GM12801 (cell line): ENCODE data around the gene PRKN.

ENCODE experiments used
- TF ChIP-seq, protein P1 (sequence below): IDR thresholded peaks from one replicate; pipeline ENCODE4 v1.5.1; 2011; ENCODE audit warnings: control low read depth; ENCODE audit not compliant: insufficient read length; ENCODE audit errors: extremely low read depth

The PRKN gene

DNA sequence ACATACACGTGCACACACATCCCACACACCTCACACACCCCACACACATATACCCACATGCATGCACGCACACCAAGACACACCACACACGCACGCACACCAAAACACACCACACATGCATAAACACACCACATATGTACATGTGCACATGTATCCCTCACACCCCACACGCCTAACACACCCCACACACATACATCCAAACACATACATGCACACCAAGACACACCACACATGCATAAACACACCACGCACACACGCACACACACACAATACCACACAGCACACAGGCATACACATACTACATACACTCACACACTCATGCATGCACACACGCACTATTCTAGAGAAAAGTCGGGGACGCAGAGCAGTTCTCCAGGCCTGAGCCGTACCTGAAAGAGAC is 671.5 kb downstream of the PRKN start:
- TF ChIP-seq, protein P1, sequence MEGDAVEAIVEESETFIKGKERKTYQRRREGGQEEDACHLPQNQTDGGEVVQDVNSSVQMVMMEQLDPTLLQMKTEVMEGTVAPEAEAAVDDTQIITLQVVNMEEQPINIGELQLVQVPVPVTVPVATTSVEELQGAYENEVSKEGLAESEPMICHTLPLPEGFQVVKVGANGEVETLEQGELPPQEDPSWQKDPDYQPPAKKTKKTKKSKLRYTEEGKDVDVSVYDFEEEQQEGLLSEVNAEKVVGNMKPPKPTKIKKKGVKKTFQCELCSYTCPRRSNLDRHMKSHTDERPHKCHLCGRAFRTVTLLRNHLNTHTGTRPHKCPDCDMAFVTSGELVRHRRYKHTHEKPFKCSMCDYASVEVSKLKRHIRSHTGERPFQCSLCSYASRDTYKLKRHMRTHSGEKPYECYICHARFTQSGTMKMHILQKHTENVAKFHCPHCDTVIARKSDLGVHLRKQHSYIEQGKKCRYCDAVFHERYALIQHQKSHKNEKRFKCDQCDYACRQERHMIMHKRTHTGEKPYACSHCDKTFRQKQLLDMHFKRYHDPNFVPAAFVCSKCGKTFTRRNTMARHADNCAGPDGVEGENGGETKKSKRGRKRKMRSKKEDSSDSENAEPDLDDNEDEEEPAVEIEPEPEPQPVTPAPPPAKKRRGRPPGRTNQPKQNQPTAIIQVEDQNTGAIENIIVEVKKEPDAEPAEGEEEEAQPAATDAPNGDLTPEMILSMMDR, result no peak

DNA sequence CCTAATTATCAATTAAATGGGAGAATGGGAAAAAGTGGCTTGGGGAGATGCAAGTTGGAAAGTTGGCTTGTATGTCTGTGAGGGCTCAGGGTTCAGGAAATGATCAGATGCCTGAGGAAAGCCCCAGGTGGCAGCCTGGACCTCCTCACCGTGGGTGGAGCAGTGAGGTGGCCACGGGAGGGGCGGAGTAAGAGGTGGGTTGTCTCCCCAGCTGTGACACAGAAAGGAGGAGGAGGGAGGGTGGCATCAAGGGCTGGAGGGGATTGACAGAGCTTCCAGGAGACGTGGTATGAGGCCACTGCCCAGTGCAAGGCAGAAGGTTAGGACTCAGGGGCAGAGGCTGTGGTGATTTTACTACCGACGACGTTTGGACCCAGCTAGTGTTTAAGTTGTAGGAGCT is 672.2 kb downstream of the PRKN start:
- TF ChIP-seq, protein P1, result no peak

DNA sequence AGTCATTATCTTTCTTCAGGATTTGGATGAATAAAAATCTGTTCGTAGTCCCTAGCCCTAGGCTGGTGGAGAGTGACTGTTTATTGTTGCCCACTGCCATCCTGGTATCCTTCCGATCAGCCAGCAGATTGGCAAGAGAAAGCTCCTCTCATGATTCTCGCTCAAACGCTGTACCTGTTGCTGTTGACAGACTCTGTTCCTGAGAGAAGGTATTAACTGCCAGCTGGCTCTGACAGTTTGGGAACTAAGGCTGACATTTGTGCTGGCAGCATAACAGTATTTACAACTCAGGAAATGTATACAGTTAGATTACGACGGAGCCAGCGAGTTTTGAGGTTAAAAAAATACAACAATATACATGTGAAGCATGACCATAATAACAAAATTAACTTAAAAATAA is 674.5 kb downstream of the PRKN start:
- TF ChIP-seq, protein P1, result no peak

DNA sequence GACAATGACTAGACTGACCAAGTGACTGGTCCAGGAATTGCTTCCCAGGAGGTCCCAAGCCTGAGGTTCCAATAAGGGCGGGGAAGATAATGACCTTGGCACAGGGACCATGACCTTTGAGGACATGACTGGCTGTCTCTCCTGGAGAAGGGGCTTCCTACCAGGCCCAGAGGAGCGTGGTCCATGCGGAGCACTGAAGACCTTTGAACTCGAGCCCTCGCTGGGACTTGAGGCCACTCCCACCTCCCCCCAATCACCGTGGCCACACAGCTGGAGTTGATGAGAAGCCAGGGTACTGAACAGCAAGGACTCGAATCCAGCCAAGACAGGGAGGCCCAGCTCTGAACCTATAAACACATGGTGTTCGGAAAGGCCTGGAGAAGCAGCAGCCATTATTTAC is 677.0 kb downstream of the PRKN start:
- TF ChIP-seq, protein P1, result no peak

DNA sequence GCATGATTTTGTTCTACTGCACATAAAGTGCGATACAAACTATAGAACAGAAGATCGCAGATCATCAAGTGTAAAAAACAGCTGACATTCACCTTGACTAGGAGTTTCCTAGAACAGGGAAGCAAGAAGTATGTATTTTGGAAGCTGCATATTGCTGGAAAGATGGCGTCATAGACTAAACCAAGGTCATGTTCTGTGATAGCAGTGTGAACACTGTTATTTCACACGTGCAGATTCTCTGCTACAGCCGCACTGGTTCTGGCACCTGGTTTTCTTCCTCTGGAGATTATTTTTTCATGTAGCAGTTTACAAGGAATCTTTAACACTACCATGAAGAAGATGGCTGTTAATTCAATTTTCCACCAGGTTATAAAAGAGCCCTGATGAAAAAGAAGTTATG is 681.2 kb downstream of the PRKN start:
- TF ChIP-seq, protein P1, result no peak

DNA sequence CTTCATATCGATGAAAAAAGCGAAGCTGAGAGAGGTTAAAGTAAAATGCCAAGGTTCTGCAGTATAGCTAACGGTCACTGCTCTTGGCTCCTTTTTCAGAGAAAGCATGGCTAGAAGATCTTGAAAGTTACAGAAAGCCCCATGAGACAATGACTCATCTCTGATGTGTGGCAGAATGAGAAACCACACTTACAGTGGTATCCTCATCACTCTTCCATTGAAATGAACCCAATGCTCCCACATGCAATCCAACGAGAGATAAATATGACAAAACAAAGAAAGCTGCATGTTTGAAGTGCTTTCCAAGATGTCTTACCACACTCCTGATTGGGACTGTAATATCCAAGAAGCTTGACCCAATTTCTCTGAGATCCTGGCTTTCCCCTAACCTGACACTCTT is 694.9 kb downstream of the PRKN start:
- TF ChIP-seq, protein P1, result no peak

DNA sequence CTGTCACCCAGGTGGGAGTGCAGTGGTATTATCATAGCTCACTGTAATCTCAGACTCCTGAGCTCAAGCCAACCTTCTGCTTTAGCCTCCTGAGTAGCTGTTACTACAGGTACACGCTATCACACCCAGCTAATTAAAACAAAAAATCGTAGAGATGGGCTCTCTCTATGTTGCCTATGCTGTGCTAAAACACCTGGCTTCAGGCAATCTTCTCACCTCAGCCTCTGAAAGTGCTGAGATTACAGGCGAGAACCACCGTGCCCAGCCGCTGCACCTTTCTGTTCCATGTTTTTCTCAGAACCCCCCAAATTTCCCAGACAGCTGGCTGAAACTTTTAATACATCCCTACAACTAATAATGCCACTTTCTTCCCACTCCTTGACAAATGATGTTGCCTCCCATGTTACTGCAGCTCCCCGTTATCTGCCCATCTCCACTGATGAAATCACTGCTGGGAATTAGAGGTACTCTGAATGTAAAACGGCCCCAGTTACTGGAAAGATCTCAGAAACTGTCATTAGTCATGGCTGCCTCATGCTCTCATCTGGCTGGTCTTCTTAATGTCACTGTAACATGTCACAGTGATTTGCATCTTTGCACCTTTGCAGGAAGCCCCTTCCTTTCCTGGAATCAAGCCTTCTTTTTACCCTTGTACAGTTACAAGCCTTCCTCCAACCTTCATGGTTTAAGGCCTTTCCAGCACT is 697.5 kb downstream of the PRKN start:
- TF ChIP-seq, protein P1, result no peak

DNA sequence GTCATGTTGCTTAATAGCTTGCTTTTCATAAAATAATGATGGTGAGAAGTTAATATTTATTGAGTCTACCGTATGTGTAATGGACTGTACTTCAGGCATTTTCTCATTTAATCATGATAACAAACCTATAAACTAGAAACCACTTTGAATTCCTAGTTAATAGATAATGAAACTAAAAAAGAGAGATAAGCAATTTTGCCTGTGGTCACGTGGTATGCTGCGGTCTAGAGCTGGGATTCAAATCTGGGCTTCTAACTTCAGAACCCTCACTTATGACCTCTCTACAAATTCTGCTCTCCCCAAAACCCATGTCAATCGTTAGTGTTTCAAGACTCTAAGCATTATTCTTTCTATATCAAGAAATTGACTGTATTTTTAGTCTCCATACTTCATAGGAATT is 700.7 kb downstream of the PRKN start:
- TF ChIP-seq, protein P1, result no peak
